ENCODE measurements around the gene WDR90.
"Not testable (repeated sequence)": the region's sequence is repeated elsewhere in the genome, so short reads cannot be mapped to it uniquely, and the experiment has no call there.

The WDR90 gene

DNA sequence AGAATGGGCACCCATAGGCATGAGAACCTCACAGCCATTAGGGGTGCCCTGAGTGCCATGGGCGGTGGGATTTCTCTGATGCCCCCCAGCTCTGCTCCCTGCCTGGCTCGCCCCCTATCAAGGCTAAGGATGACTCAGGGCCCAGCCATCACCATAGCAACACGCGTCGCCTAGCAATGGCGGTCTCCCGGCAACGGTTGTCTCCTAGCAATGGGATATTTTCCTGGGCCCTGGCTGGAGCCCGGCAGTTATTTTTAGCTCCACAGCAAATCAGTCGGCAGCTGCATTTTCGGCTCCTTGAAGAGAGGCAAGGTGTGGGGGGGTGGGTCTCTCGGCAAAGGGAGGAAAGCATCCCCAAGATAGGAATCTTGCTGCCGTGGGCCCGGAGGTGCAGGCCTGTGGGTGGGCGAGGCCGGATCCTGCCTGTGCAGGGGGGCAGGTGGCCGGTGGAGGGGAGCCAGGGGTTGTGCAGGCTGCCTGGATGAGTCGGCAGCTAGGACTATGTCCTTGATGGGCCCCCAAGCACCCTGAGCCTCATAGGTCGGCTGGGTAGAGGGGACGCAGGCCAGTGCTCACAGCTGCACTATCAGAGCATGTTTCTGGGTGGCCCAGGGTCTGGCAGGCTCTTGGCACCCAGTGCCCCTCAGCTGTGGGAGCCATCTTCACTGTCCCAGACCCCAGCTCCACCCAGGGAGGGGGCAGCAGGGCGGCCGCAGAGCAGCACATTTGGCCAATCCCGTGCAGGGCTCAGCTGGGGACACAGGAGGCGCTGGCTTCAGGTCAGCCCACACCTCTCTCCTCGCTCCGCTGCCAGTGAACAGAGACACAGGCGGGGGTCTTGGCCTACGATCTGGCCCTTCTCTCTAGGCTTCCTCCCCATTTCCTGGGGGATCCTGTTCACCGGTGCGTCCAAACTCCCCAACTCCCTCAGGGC is 60.7 kb downstream of the WDR90 start:
- FAIRE-seq = no peak

DNA sequence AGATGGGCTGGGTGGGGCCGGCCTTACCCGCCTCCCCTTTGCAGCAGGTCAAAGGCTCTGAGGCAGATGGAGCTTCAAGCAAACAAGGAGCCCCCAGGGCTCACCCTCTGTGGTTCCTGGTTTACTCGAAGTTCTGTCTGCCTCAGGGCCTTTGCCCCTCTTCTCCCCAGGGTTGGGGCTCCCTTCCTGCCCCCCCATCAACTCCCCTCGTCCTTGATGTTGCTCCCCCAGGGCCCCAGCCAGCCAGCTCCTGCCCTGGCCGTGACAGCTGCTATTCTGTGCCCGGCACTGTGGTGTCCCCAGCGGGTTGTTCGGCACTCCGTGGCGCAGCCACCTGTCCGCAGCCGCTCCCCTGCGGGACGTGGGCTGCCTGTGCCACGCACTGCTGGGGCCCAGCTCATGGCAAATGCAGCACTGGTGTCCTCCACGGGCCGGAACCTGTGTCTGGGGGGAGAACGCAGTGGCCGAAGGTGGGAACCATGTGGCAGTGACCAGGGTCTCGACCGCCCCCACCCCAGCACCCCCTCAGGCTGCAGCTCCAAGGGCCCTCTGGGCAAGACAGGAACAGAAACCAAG is 61.4 kb downstream of the WDR90 start:
- FAIRE-seq = no peak

DNA sequence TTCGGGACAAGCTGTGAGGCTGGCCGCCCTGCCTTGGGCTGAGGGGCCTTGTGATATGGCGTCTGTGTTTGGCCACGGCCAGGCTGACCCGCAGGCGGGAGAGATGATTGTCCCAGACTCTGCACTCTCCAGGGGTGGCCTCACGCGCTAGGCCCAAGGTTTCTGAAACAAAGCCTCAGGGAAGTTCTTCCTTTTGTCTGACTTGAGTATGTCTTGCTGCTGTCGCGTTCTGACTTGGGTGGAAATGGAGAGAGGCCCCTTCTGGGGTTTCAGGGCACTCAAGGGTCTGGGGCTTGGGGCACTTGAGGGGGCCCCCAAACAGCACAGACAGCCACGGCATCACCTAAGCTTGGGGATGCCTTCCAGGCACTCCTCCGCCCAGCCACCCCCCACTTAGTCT is 61.9 kb downstream of the WDR90 start:
- no peak for FAIRE-seq

DNA sequence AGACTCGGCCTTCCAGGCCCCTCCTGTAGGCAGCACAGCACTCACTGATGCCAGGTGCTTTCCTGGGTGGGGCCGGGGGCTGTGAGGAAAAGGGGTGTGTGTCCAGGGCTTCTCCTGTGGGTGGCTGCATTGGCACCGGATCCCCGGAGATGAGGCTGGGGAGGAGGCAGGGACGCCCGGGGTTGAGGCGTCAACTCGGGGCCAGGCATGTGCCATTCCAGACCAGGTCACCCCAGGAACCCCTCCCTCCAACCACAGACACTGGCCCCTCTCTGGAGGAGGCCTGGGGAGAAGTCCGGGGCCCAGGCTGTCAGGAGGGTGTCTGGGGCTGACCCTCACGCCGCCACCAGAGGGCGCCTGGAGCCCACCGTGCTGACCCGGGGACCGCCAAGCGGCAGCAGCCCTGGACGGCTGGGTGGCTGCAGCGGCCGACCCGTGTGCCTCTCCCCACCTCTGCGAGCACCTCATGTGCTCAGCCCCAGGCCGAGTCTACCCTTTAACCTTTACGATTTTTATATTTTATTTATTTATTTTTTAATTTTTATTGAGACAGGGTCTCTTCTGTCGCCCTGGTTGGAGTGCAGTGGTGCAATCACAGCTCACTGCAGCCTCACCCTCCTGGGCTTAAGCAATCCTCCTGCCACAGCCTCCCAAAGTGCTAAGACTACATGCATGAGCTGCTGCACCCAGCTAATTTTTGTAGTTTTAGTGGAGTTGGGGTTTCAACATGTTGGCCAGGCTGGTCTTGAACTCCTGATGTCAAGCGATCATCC is 62.6 kb downstream of the WDR90 start:
- FAIRE-seq = no peak

DNA sequence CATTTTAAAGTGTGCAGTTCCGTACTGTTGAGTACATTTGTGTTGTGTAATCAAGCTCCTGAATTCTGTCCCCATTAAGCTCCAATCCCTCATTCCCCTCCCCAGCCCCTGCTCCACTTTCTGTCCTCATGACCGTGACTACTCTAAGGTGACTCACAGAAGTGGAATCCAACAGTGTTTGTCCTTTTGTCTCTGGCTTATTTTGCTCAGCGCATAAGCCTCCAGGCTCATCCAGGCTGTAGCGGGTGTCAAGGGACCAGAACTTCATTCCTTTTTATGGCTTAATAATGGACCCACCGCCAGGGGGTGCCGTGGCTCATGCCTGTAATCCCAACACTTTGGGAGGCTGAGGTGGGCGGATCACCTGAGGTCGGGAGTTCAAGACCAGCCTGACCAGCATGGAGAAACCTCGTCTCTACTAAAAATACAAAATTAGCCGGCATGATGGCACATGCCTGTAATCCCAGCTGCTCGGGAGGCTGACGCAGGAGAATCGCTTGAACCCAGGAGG is 63.6 kb downstream of the WDR90 start:
- FAIRE-seq = not testable (repeated sequence)

DNA sequence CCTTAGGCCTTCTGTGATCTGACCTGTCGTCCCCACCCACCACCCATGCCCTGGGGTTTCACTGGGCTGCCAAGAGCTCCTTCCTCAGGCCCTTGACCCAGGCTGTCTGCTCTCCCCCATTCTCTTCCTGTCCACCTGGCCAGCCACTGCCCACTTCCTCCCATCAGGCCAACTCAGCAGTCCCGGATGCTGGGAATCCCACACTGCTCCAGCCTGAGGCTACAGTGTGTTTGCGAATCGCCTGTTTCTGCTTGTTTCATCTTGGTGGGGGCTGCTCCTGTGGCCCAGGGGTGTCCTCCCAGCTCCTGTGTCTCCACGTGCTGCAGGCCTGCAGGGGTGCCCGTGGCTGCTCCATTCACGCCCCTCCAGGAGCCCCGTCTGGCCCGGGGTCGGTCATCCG is 64.9 kb downstream of the WDR90 start:
- FAIRE-seq = no peak

DNA sequence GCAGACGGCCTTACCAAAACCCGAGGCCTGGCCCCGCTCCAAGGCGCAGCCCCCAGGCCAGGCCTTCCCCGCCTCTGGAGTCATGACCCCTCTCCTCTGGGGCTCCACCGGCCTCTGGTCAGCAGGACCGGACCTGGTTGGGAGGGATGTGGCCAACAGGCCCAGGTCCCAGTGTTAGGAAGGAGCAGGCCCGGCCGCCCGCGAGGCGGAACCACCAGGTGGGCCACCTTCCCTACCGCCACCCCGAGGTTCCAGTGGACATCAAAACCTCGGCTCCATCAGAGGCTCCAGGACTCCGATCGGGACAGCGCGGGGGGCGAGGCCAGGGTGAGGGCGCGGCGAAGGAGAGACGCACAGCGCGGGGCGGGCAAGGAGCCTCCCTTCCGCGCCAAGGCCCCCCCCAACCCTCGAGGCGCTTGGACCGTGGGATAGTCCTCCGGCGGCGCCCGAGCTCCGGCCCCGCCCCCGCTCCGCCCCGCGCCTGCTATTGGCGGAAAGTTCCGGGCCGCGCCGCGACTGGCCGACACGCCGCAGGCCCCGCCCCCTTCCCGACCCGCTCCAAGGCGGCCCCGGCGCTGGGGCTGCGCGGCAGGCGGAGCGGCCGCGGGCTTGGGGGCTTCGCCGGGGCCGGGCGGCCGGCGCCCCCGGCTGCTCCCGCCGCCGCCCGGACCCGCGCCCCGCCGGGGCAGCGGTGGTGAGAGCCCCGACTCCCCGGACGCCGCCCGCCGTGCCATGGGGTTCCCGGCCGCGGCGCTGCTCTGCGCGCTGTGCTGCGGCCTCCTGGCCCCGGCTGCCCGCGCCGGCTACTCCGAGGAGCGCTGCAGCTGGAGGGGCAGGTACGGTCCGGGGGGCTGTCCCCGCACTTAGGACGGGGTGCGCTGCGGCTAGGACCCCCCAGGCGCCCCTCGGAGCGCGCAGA is 65.7 kb downstream of the WDR90 start, which contains the start of gene METRN:
Gene METRN, plus strand, starts transcription at position 561 of the 919 bp plus-strand sequence. Its CDS starts 172 bp downstream, at position 733.
- no peak for FAIRE-seq

DNA sequence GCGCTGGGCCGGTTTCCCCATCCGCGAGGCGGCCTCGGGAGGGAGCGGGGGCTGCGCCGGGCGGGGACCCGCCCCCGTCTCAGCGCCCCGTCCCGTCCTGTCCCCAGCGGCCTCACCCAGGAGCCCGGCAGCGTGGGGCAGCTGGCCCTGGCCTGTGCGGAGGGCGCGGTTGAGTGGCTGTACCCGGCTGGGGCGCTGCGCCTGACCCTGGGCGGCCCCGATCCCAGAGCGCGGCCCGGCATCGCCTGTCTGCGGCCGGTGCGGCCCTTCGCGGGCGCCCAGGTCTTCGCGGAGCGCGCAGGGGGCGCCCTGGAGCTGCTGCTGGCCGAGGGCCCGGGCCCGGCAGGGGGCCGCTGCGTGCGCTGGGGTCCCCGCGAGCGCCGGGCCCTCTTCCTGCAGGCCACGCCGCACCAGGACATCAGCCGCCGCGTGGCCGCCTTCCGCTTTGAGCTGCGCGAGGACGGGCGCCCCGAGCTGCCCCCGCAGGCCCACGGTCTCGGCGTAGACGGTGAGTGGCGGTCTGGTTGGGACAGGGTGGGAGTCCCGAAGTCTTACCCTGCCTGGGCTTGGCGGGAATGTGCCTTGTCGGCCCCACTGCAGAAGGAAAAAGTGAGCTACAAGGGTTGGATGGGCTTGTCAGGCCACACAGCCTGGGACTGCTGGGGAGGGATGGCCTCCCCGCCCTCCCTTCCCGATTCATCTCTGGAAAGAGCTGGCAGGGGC is 66.5 kb downstream of the WDR90 start:
- no peak for FAIRE-seq

DNA sequence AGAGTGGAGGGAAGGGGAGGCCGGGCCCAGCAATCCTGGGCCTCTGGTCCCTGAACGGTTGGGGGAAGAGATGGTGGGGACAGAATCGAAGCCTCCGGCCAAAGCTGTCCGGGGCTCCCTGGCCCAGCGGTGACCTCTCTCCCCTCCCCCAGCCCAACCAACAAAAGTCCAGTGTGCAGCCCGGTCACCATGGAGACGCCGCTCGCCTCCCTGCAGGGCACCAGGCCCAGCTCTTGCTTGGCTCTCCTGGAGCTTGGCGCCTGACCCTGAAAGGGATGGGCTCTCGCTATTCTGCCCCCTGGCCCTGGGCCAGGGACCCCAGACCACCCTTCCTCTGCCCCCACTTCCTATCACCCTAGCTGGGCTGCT is 67.0 kb downstream of the WDR90 start:
- FAIRE-seq = no peak

DNA sequence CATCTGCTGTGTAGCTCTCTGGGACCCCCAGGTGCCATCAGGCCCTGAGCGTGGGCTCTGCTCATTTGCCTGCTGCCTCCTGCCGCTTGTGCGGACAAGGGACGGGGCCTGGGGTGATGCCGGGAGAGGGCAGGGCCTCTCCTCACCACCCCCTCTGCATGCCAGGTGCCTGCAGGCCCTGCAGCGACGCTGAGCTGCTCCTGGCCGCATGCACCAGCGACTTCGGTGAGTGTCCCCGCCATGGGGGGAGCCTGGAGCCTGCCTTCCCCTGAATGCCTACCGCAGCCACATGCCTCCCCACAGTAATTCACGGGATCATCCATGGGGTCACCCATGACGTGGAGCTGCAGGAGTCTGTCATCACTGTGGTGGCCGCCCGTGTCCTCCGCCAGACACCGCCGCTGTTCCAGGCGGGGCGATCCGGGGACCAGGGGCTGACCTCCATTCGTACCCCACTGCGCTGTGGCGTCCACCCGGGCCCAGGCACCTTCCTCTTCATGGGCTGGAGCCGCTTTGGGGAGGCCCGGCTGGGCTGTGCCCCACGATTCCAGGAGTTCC is 67.7 kb downstream of the WDR90 start:
- FAIRE-seq = no peak
